ENCODE results near the gene SYNJ2.

- TF ChIP-seq EZH2 (IDR thresholded peaks at IDR 0.05; ENCODE audit: insufficient read depth, low read length): no peak
- no peak for TF ChIP-seq CTCF (IDR thresholded peaks at IDR 0.05; ENCODE audit: insufficient read depth, low read depth, low read length)
These were observed 6.7 kb upstream of the SYNJ2 start for GRCh38 chr6:157974967-157975366.

All from astrocyte (in vitro differentiated cells and primary cell).